ENCODE measurements around the gene CD177.
"Not testable (repeated sequence)": the region's sequence is repeated elsewhere in the genome, so short reads cannot be mapped to it uniquely, and the experiment has no call there.

- TF ChIP-seq CTCF (IDR thresholded peaks at IDR 0.05 in 8 of 11, conservative IDR thresholded peaks at IDR 0.05 in 3 of 11); POLR2A (IDR thresholded peaks at IDR 0.05); POLR2AphosphoS5 (IDR thresholded peaks at IDR 0.05): not testable (repeated sequence)
Observed at GRCh38 chr19:43328561-43328960, 24.9 kb upstream of the CD177 start.
